ENCODE measurements around the gene PGLYRP3. TPM values are rescaled to one million over a fixed set of nuclear protein-coding genes. Genes with fewer than 3 reads are reported as not detected.
"Not testable (repeated sequence)": the region's sequence is repeated elsewhere in the genome, so short reads cannot be mapped to it uniquely, and the experiment has no call there.

The PGLYRP3 gene
- polyA plus RNA-seq, 1 donor = not detected

- Histone ChIP-seq H3K4me1 (ENCODE audit: control insufficient read depth, insufficient read depth, low read length) (peaks cover 23% of the 10 kb centered on the region), H3K4me3 (ENCODE audit: low read length) (no peak overlapping the region), H3K9me3 (ENCODE audit: control insufficient read depth, low read depth, low read length) (no peaks in the 10 kb centered on the region), H3K36me3 (ENCODE audit: control insufficient read depth, insufficient read depth, low read length) (no peaks in the 10 kb centered on the region), H3K27ac (ENCODE audit: low read length) (no peak overlapping the region), H3K27me3 (ENCODE audit: control insufficient read depth, insufficient read depth, low read length) (no peaks in the 10 kb centered on the region)
- 100% methylated on average over 1 of the region's 10 CpGs for WGBS (ENCODE audit: insufficient coverage, low lambda C conversion rate)
- no peak for DNase-seq
Observed at GRCh38 chr1:153340356-153340755, 27.6 kb upstream of the PGLYRP3 start.

- no peak for DNase-seq
- no peaks in the 10 kb centered on the region for H3K36me3 ChIP-seq (ENCODE audit: control insufficient read depth, insufficient read depth, low read length)
- WGBS (ENCODE audit: insufficient coverage, low lambda C conversion rate) = no CpG with 5 or more reads among the region's 6 CpGs
- H3K27me3 ChIP-seq (ENCODE audit: control insufficient read depth, insufficient read depth, low read length) = no peaks in the 10 kb centered on the region
- H3K27ac ChIP-seq (ENCODE audit: low read length) = no peak overlapping the region
- no peak overlapping the region for H3K4me3 ChIP-seq (ENCODE audit: low read length)
- no peaks in the 10 kb centered on the region for H3K9me3 ChIP-seq (ENCODE audit: control insufficient read depth, low read depth, low read length)
- peaks cover 20% of the 10 kb centered on the region for H3K4me1 ChIP-seq (ENCODE audit: control insufficient read depth, insufficient read depth, low read length)
Observed at GRCh38 chr1:153339802-153340201, 27.1 kb upstream of the PGLYRP3 start.

GRCh38 chr1:153337980-153338853 lies 25.5 kb upstream of the PGLYRP3 start:
- H3K4me3 ChIP-seq (ENCODE audit: low read length) = no peak overlapping the region
- no peak for DNase-seq
- peaks cover 6% of the 10 kb centered on the region for H3K4me1 ChIP-seq (ENCODE audit: control insufficient read depth, insufficient read depth, low read length)
- no peaks in the 10 kb centered on the region for H3K27me3 ChIP-seq (ENCODE audit: control insufficient read depth, insufficient read depth, low read length)
- H3K9me3 ChIP-seq (ENCODE audit: control insufficient read depth, low read depth, low read length) = no peaks in the 10 kb centered on the region
- 72% methylated on average over 5 of the region's 8 CpGs for WGBS (ENCODE audit: insufficient coverage, low lambda C conversion rate)
- no peaks in the 10 kb centered on the region for H3K36me3 ChIP-seq (ENCODE audit: control insufficient read depth, insufficient read depth, low read length)
- H3K27ac ChIP-seq (ENCODE audit: low read length) = no peak overlapping the region

GRCh38 chr1:153336650-153337049 lies 23.9 kb upstream of the PGLYRP3 start:
- H3K4me3 ChIP-seq (ENCODE audit: low read length) = no peak overlapping the region
- H3K4me1 ChIP-seq (ENCODE audit: control insufficient read depth, insufficient read depth, low read length) = no peaks in the 10 kb centered on the region
- H3K36me3 ChIP-seq (ENCODE audit: control insufficient read depth, insufficient read depth, low read length) = no peaks in the 10 kb centered on the region
- H3K27ac ChIP-seq (ENCODE audit: low read length) = no peak overlapping the region
- no peak for DNase-seq
- no peaks in the 10 kb centered on the region for H3K9me3 ChIP-seq (ENCODE audit: control insufficient read depth, low read depth, low read length)
- H3K27me3 ChIP-seq (ENCODE audit: control insufficient read depth, insufficient read depth, low read length) = no peaks in the 10 kb centered on the region

GRCh38 chr1:153333902-153334301 lies 21.1 kb upstream of the PGLYRP3 start:
- Histone ChIP-seq H3K9me3 (ENCODE audit: control insufficient read depth, low read depth, low read length) (no peaks in the 10 kb centered on the region), H3K27ac (ENCODE audit: low read length) (no peak overlapping the region), H3K36me3 (ENCODE audit: control insufficient read depth, insufficient read depth, low read length) (no peaks in the 10 kb centered on the region), H3K4me1 (ENCODE audit: control insufficient read depth, insufficient read depth, low read length) (no peaks in the 10 kb centered on the region), H3K4me3 (ENCODE audit: low read length) (no peak overlapping the region), H3K27me3 (ENCODE audit: control insufficient read depth, insufficient read depth, low read length) (no peaks in the 10 kb centered on the region)
- 100% methylated on average over 1 of the region's 1 CpG for WGBS (ENCODE audit: insufficient coverage, low lambda C conversion rate)
- DNase-seq = no peak

- Histone ChIP-seq H3K27me3 (ENCODE audit: control insufficient read depth, insufficient read depth, low read length) (no peaks in the 10 kb centered on the region), H3K27ac (ENCODE audit: low read length) (no peak overlapping the region), H3K4me3 (ENCODE audit: low read length) (no peak overlapping the region), H3K9me3 (ENCODE audit: control insufficient read depth, low read depth, low read length) (no peaks in the 10 kb centered on the region), H3K4me1 (ENCODE audit: control insufficient read depth, insufficient read depth, low read length) (no peaks in the 10 kb centered on the region), H3K36me3 (ENCODE audit: control insufficient read depth, insufficient read depth, low read length) (no peaks in the 10 kb centered on the region)
- no peak for DNase-seq
Observed at GRCh38 chr1:153324912-153325311, 12.2 kb upstream of the PGLYRP3 start.

GRCh38 chr1:153322568-153322967 lies 9.8 kb upstream of the PGLYRP3 start:
- H3K4me1 ChIP-seq (ENCODE audit: control insufficient read depth, insufficient read depth, low read length) = no peaks in the 10 kb centered on the region
- H3K27ac ChIP-seq (ENCODE audit: low read length) = no peak overlapping the region
- no peaks in the 10 kb centered on the region for H3K36me3 ChIP-seq (ENCODE audit: control insufficient read depth, insufficient read depth, low read length)
- no peak for DNase-seq
- WGBS (ENCODE audit: insufficient coverage, low lambda C conversion rate) = 0% methylated on average over 1 of the region's 1 CpG
- H3K4me3 ChIP-seq (ENCODE audit: low read length) = no peak overlapping the region
- H3K9me3 ChIP-seq (ENCODE audit: control insufficient read depth, low read depth, low read length) = no peaks in the 10 kb centered on the region
- H3K27me3 ChIP-seq (ENCODE audit: control insufficient read depth, insufficient read depth, low read length) = no peaks in the 10 kb centered on the region

- WGBS (ENCODE audit: insufficient coverage, low lambda C conversion rate) = no CpG with 5 or more reads among the region's 7 CpGs
Observed at GRCh38 chr1:153318145-153318544, 5.4 kb upstream of the PGLYRP3 start.

GRCh38 chr1:153316013-153316412 lies 3.3 kb upstream of the PGLYRP3 start:
- not testable (repeated sequence) for H3K9me3 ChIP-seq (ENCODE audit: control insufficient read depth, low read depth, low read length); H3K4me3 ChIP-seq (ENCODE audit: low read length); H3K27ac ChIP-seq (ENCODE audit: low read length); H3K36me3 ChIP-seq (ENCODE audit: control insufficient read depth, insufficient read depth, low read length); H3K4me1 ChIP-seq (ENCODE audit: control insufficient read depth, insufficient read depth, low read length); H3K27me3 ChIP-seq (ENCODE audit: control insufficient read depth, insufficient read depth, low read length); DNase-seq

More at GRCh38 chr1:153318145-153318544, 5.4 kb upstream of the PGLYRP3 start:
- DNase-seq; H3K4me1 ChIP-seq (ENCODE audit: control insufficient read depth, insufficient read depth, low read length); H3K36me3 ChIP-seq (ENCODE audit: control insufficient read depth, insufficient read depth, low read length); H3K27me3 ChIP-seq (ENCODE audit: control insufficient read depth, insufficient read depth, low read length); H3K27ac ChIP-seq (ENCODE audit: low read length); H3K9me3 ChIP-seq (ENCODE audit: control insufficient read depth, low read depth, low read length); H3K4me3 ChIP-seq (ENCODE audit: low read length): not testable (repeated sequence)

- DNase-seq; H3K4me3 ChIP-seq (ENCODE audit: low read length); H3K36me3 ChIP-seq (ENCODE audit: control insufficient read depth, insufficient read depth, low read length); H3K9me3 ChIP-seq (ENCODE audit: control insufficient read depth, low read depth, low read length); H3K4me1 ChIP-seq (ENCODE audit: control insufficient read depth, insufficient read depth, low read length); H3K27me3 ChIP-seq (ENCODE audit: control insufficient read depth, insufficient read depth, low read length); H3K27ac ChIP-seq (ENCODE audit: low read length): not testable (repeated sequence)
Observed at GRCh38 chr1:153314388-153314787, 1.6 kb upstream of the PGLYRP3 start.

GRCh38 chr1:153313288-153313687 lies 536 bp upstream of the PGLYRP3 start:
- Histone ChIP-seq H3K27ac (ENCODE audit: low read length) (no peak overlapping the region), H3K36me3 (ENCODE audit: control insufficient read depth, insufficient read depth, low read length) (no peaks in the 10 kb centered on the region), H3K4me1 (ENCODE audit: control insufficient read depth, insufficient read depth, low read length) (no peaks in the 10 kb centered on the region), H3K4me3 (ENCODE audit: low read length) (no peak overlapping the region), H3K9me3 (ENCODE audit: control insufficient read depth, low read depth, low read length) (no peaks in the 10 kb centered on the region), H3K27me3 (ENCODE audit: control insufficient read depth, insufficient read depth, low read length) (no peaks in the 10 kb centered on the region)
- DNase-seq = no peak
- no CpG with 5 or more reads among the region's 2 CpGs for WGBS (ENCODE audit: insufficient coverage, low lambda C conversion rate)
